CD4-positive, alpha-beta T cell treated with Interleukin-21 for 1 hour (primary cell): ENCODE data around the gene AGAP9.
"Not testable (repeated sequence)": the region's sequence is repeated elsewhere in the genome, so short reads cannot be mapped to it uniquely, and the experiment has no call there.

ENCODE experiments used
- DNase-seq: peaks from one replicate; pipeline ENCODE4 v3.0.0-alpha.2; 2020

Gene AGAP9

GRCh38 chr10:47484786-47485185, 38.7 kb downstream of the AGAP9 start:
- not testable (repeated sequence) for DNase-seq

GRCh38 chr10:47483923-47484322, 39.5 kb downstream of the AGAP9 start, which contains the start of gene ANXA8:
TSS of gene ANXA8 (minus strand) at chr10:47484115. CDS start at chr10:47483933, 182 bp downstream.
- DNase-seq = not testable (repeated sequence)

GRCh38 chr10:47482367-47482766, 41.1 kb downstream of the AGAP9 start:
- DNase-seq = not testable (repeated sequence)

GRCh38 chr10:47481768-47482181, 41.7 kb downstream of the AGAP9 start:
- DNase-seq = not testable (repeated sequence)

- DNase-seq = not testable (repeated sequence)
These were observed 42.2 kb downstream of the AGAP9 start for GRCh38 chr10:47481182-47481766.

GRCh38 chr10:47480133-47480532, 43.3 kb downstream of the AGAP9 start:
- not testable (repeated sequence) for DNase-seq

GRCh38 chr10:47478114-47478513, 45.3 kb downstream of the AGAP9 start:
- not testable (repeated sequence) for DNase-seq

- not testable (repeated sequence) for DNase-seq
These were observed 46.4 kb downstream of the AGAP9 start for GRCh38 chr10:47477078-47477477.

GRCh38 chr10:47475101-47475500, 48.3 kb downstream of the AGAP9 start:
- DNase-seq = not testable (repeated sequence)

- DNase-seq = not testable (repeated sequence)
These were observed 49.9 kb downstream of the AGAP9 start for GRCh38 chr10:47473516-47473915.

- DNase-seq = not testable (repeated sequence)
These were observed 50.8 kb downstream of the AGAP9 start for GRCh38 chr10:47472647-47473046.

- DNase-seq = not testable (repeated sequence)
These were observed 51.4 kb downstream of the AGAP9 start for GRCh38 chr10:47472072-47472471.

GRCh38 chr10:47468731-47469528, 54.5 kb downstream of the AGAP9 start:
- not testable (repeated sequence) for DNase-seq

GRCh38 chr10:47467957-47468356, 55.5 kb downstream of the AGAP9 start:
- DNase-seq = not testable (repeated sequence)

GRCh38 chr10:47467458-47467857, 56.0 kb downstream of the AGAP9 start:
- DNase-seq = not testable (repeated sequence)

GRCh38 chr10:47465216-47465917, 58.1 kb downstream of the AGAP9 start:
- not testable (repeated sequence) for DNase-seq

- DNase-seq = not testable (repeated sequence)
These were observed 60.7 kb downstream of the AGAP9 start for GRCh38 chr10:47462577-47463358.

- not testable (repeated sequence) for DNase-seq
These were observed 62.2 kb downstream of the AGAP9 start for GRCh38 chr10:47461261-47461687.

GRCh38 chr10:47458466-47459154, 64.8 kb downstream of the AGAP9 start:
- DNase-seq = no peak

GRCh38 chr10:47457826-47458225, 65.6 kb downstream of the AGAP9 start:
- DNase-seq = no peak

- DNase-seq = no peak
These were observed 66.0 kb downstream of the AGAP9 start for GRCh38 chr10:47457528-47457820.
